ENCODE measurements around the gene ZNF865.

- TF ChIP-seq CTCF (IDR thresholded peaks at IDR 0.05; ENCODE audit: insufficient read depth, low read length, poor library complexity, severe bottlenecking) = no peak
- TF ChIP-seq EZH2phosphoT487 (conservative IDR thresholded peaks at IDR 0.05; ENCODE audit: low read length) = no peak
These were observed 50.2 kb downstream of the ZNF865 start for GRCh38 chr19:55655648-55656040.

All from SU-DHL-6 (cell line).